Measurements from ENCODE around the gene LRCH3.
"Not testable (repeated sequence)": the region's sequence is repeated elsewhere in the genome, so short reads cannot be mapped to it uniquely, and the experiment has no call there.

The LRCH3 gene

GRCh38 chr3:197886052-197886451, 95.0 kb downstream of the LRCH3 start:
- DNase-seq (ENCODE audit: low spot score) = not testable (repeated sequence)

DNA sequence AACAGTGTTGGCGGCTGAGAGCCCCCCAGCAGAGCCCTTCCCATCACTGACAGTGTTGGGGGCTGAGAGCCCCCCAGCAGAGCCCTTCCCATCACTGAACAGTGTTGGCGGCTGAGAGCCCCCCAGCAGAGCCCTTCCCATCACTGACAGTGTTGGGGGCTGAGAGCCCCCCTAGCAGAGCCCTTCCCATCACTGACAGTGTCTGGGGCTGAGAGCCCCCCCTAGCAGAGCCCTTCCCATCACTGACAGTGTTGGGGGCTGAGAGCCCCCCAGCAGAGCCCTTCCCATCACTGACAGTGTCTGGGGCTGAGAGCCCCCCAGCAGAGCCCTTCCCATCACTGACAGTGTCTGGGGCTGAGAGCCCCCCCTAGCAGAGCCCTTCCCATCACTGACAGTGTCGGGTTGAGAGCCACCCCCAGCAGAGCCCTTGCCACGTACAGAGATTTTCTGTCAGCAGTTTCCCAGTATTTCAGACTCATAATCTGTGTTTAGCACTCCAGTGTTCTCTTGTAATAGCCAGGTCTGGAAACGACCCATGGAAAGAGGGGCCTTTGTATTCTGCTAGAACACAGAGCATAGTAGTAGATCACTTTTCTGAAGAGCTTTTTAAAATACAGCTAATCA, 96.5 kb downstream of the LRCH3 start:
- DNase-seq (ENCODE audit: low spot score) = not testable (repeated sequence)

- no peak for DNase-seq (ENCODE audit: low spot score)
These were observed 97.5 kb downstream of the LRCH3 start for GRCh38 chr3:197888511-197888910.

DNA sequence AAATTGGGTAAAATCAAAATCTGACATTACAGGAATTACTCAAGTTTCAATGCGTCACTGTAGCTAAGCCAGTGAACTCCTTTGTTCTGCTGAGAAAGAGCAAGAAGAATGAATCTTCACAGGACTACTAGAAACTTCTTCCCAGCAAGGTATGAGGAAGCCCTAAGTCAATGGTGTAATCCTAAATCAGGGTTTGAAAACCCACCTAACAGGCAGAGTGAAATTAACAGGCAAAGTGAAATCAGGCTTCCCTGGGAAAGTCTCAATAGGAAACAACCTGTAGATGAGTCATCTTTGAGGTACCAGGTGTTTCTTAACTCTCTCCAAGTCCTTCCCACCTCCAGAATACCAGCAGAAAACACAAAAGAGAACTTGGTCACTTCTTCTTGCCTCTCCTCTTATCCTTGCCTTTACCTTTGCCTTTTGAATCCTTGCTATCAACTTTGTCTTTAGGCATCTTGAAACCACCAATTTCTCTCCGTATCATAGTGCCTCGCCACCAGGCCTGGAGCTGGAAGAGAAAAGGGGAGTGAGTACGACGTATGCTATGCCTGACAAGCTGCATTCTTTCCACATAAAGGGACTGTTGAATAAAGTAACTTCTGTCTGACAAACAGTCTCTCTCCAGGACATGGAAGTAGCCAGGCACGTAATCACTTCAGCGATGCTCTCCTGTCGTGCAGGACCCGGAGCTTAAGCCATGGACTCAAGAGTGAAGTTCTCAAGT, 98.3 kb downstream of the LRCH3 start:
- DNase-seq (ENCODE audit: low spot score) = no peak

DNA sequence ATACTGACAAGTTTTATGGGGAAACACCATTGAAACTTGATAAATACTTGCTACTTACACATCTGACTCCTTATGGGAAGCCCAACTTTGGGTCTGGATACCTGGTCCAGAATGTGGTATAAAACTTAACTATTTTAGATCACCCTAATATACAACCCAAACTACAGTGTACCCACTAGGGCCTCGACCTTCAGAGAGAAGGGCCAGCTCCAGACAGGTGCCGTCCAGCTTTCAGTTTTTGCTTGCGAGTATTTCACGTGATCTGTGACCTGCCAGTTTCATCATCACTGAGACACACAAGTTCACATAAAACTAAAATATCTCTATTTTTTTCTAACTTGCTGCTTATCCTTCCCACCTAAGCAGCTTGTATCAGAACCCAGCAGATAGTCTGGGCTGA, 99.6 kb downstream of the LRCH3 start:
- DNase-seq (ENCODE audit: low spot score) = no peak

- DNase-seq (ENCODE audit: low spot score) = no peak
These were observed 101.1 kb downstream of the LRCH3 start for GRCh38 chr3:197892162-197892561.

DNA sequence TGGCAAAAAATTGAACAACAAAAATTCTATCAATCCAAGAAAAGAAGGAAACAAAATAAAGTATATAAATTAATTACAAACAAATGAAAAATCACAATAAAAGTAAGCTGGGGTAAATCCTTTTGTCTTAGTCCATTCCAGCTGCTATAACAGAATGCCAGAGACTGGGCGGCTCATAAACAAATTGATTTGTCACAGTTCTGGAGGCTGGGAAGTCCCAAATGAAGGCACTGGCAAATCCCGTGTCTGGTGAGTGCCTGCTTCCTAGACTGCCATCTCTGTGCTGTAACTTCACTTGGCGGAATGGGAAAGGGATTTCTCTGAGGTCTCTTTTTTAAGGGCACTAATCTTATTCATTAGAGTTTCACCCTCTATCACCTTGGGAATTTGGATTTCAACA, 105.4 kb downstream of the LRCH3 start:
- no peak for DNase-seq (ENCODE audit: low spot score)

DNA sequence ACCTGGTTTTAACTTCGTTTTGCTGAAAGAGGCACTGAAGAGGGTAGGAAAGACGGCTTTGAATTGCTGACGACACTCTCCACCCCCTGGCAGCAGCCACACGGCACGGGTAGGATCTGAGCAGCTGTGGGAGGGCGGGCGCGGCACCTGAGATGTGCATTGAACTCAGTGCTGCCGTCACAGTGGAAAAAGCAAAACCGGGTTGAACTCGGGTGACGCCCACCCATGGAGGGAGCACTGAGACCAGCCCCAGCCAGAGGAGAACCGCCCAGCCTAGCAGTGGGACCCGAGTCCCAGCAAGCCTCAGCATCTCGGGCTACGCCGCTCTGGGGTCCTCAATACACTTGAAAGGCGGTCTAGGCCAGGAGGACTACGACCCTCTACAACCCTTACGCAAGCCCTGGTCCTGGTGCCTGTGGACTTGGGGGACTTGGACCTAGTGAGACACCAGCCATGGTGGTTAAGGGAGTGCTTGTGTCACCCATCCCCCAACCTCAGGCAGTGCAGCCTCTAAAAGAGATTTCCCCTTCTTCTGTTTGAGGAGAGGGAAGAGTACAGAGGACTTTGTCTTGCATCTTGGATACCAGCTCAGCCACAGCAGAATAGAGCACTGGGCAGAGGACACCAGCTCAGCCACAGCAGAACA, 108.9 kb downstream of the LRCH3 start:
- DNase-seq (ENCODE audit: low spot score) = no peak

GRCh38 chr3:197901626-197902025, 110.6 kb downstream of the LRCH3 start:
- DNase-seq (ENCODE audit: low spot score) = no peak

DNA sequence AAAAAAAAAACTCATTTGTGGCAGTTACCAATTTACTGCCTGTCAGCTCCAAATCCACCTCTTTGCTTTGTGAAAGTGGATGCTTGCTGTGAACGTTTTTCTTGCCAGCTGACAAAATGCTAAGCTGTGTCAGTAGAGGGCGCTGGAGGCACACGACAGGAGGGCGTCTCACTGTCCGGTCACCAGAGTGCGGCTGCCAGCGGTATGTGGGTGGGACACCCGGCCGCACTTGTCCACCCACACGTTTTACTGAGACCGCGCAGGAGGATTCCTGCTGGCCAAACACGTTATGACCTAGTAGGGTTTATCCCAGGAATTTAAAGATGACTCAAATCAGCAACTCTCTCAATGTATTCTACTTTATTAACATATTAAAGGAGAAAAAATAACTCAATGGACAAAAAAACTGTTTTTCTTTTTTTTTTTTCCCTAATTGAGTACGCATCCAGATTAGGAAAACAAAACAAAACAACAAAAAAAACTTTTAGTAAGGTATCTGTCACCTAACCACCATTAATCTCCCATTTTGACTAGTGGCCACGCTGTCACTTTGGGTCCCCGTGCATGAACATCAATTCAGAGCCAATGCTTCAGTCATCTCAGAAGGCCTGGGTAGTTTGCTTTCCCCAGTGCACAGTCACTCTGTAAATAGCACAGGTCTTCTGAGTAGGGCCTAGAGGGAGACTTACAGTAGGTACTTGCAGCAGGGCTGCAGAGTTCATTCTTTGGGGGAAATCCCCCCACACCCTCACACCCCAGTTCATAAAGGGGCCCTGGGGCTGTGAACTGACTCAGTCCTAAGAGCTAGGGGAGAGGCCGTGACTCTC, 115.2 kb downstream of the LRCH3 start:
- DNase-seq (ENCODE audit: low spot score) = peak; percentile 70

GRCh38 chr3:197906850-197907187, 115.8 kb downstream of the LRCH3 start:
- no peak for DNase-seq (ENCODE audit: low spot score)

DNA sequence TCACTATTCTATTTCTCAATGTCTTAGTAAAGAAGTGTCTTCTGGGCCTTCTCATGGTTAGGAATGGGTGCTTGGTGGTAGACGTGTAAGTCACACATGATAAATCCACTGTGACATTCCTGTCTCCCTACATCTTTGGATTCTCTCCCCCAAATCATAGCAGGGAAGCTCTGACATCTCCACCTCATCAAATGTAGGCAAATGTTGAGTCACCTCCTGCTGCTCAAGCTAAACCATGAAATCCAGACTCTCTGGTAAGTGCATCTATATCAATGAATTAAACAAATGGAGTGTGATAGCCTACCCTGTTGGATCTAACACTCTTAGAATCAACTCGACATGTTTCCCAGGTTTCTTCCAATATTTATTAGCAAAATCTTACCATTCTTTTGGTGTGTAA, 116.1 kb downstream of the LRCH3 start:
- no peak for DNase-seq (ENCODE audit: low spot score)

DNA sequence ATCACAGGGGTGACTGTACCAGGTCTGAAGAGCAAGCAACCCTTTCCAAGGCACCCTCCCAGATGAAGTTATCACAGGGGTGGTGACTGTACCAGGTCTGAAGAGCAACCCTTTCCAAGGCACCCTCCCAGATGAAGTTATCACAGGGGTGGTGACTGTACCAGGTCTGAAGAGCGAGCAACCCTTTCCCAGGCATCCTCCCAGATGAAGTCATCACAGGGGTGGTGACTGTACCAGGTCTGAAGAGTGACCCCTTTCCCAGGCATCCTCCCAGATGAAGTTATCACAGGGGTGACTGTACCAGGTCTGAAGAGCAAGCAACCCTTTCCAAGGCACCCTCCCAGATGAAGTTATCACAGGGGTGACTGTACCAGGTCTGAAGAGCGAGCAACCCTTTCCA, 117.5 kb downstream of the LRCH3 start:
- not testable (repeated sequence) for DNase-seq (ENCODE audit: low spot score)

DNA sequence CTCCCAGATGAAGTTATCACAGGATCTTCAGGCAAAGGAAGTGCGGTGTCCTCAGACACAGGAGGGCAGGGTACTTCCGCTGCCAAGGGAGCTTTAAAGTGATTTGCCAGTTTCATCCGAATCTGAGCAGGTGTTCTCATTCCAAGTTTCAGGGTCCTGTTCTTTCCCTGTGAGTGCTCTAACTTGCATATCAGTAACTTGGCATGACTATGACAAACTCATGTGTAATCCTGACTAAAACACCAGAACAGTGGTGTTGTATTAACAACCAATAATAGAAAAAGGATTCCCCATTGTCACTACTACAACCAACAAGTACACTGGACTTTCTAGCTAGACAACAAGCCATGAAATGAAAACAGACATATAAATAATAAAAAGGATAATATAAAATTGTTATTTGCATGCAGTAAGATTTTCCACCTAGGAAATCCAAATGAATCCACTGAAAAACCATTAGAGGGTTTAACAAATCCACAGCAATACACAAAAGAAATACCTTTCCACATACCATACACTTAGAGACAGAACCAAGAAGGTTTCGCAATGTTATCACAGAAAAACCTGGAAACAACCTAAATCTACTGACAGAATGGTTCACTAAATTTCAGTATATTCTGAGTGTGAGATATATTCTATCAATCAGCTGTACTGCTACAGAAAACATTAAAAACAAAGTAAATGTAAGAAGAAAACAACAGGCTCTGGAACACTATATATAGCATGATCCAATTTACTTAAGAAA, 118.1 kb downstream of the LRCH3 start:
- DNase-seq (ENCODE audit: low spot score) = no peak

DNA sequence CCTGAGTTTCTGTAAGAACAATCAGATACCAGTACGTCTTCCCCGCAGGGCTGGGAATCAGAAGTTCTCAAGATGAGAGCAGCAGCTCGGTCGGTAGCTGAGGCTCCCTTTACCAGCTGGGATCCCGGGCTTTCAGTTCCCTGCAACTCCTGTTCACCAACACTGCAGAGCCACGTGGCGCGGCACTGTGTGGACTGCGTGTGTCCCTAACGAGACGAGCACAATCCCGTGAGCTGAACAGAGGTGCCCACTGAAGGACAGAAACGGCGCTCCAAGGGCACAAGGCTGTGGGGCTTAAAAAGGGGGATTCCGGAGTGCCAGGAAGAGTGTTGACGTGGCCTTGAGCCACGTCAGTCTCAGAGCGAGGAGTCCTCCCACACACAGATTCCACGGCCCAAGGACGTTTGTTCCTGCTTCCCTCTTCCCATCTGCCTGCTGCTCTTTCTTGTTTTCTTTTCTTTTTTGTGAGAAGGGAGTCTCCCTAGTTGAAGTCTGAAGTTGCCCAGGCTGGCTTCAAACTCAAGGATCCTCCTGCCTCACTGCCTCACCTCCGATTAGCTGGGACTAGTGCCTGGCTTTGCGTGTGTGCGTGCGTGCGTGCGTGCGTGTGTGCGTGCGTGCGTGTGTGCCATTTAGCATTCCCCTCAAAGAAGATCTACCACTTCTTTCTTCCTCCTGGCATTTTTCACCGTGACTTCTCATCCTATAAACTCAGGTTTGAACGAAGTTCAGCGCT, 121.9 kb downstream of the LRCH3 start:
- DNase-seq (ENCODE audit: low spot score) = no peak

- no peak for DNase-seq (ENCODE audit: low spot score)
These were observed 122.8 kb downstream of the LRCH3 start for GRCh38 chr3:197913641-197914380.

DNA sequence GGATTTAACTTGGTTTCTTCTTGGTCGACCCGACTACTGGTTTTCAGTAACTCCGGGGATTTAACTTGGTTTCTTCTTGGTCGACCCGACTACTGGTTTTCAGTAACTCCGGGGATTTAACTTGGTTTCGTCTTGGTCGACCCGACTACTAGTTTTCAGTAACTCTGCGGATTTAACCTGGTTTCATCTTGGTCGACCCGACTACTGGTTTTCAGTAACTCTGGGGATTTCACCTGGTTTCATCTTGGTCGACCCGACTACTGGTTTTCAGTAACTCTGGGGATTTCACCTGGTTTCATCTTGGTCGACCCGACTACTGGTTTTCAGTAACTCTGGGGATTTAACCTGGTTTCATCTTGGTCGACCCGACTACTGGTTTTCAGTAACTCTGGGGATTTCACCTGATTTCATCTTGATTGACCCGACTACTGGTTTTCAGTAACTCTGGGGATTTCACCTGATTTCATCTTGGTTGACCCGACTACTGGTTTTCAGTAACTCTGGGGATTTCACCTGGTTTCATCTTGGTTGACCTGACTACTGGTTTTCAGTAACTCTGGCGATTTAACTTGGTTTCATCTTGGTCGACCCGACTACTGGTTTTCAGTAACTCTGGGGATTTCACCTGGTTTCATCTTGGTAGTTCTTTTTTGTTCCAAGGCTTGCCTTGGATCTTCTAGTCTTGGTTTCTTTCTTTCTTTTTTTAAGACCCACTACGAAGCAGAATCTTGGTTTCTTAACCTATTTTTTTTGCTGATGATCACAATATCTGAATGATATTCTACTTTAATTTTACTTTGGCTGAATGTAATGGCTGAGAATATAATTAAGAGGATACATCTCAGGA, 130.6 kb downstream of the LRCH3 start:
- DNase-seq (ENCODE audit: low spot score) = not testable (repeated sequence)

- no peak for DNase-seq (ENCODE audit: low spot score)
These were observed 135.4 kb downstream of the LRCH3 start for GRCh38 chr3:197926418-197926817.

- not testable (repeated sequence) for DNase-seq (ENCODE audit: low spot score)
These were observed 136.5 kb downstream of the LRCH3 start for GRCh38 chr3:197927578-197927977.
